ENCODE data around the gene BACE2. TPM values are rescaled to one million over a fixed set of nuclear protein-coding genes. Genes with fewer than 3 reads are reported as not detected.

BACE2 gene
- total and polyA plus RNA-seq, 7 donors: 5.3 to 16.0 (median 7.2) TPM

GRCh38 chr21:41319273-41319672, 151.3 kb downstream of the BACE2 start:
- no peaks in the 10 kb centered on the region for H3K4me1 ChIP-seq
- no peaks in the 10 kb centered on the region for H3K36me3 ChIP-seq (ENCODE audit: insufficient read depth in 1 of 2, low read depth in 1 of 2)
- no peak overlapping the region for H3K27ac ChIP-seq
- ATAC-seq: no peak
- no peak overlapping the region for H3K4me3 ChIP-seq
- H3K9me3 ChIP-seq: no peaks in the 10 kb centered on the region
- no peak for DNase-seq
- no peak for TF ChIP-seq CTCF (IDR thresholded peaks at IDR 0.05)
- WGBS, 3 donors: 74 to 79% (median 75%) methylated on average over 7 of the region's 7 CpGs
- peaks cover 0 to 44% (median 11%) of the 10 kb centered on the region in 3 donors for H3K27me3 ChIP-seq (ENCODE audit: insufficient read depth in 3 of 3, low read length in 2 of 3)
- intact Hi-C loops (cut with DNase I): no loop called here

GRCh38 chr21:41321211-41321907, 153.4 kb downstream of the BACE2 start:
- ATAC-seq: no peak
- no peak for TF ChIP-seq CTCF (IDR thresholded peaks at IDR 0.05)
- Histone ChIP-seq H3K4me3 (no peak overlapping the region), H3K27me3 (ENCODE audit: insufficient read depth in 3 of 3, low read length in 2 of 3) (peaks cover 0 to 31% (median 8%) of the 10 kb centered on the region in 3 donors), H3K36me3 (ENCODE audit: insufficient read depth in 1 of 2, low read depth in 1 of 2) (no peaks in the 10 kb centered on the region), H3K9me3 (no peaks in the 10 kb centered on the region), H3K4me1 (no peaks in the 10 kb centered on the region), H3K27ac (no peak overlapping the region)
- intact Hi-C loops (cut with DNase I): no loop called here
- 73 to 76% (median 74%) methylated on average over 20 of the region's 20 CpGs for WGBS, 3 donors
- no peak for DNase-seq

DNA sequence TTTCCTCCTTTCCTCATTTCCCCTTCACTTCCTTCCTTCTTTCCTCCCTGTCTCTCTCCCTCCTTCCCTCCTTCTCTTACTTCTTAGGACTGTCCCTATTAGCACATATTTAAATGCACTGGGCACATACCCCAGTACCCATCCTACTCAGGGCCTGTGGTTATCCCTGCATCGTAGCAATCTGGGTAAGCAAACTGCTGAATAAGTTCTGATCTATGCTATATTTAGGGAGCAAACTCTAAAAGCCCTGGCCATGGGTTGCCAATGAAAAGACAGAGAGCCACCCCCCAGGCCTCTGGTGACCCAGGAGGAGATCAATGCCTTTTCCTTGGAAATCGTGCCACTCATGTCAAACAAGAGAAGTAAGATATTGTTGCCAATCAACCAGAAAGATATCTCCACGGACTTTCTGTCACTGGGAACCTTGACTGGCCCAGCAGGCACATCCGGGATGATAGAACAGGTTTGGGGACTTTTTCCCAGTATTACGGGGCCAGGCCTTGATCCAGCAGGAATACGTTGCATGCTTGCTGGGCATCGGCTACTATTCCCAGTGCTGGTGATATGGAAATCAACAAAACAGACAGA, 154.0 kb downstream of the BACE2 start:
- no peak for TF ChIP-seq CTCF (IDR thresholded peaks at IDR 0.05)
- H3K36me3 ChIP-seq (ENCODE audit: insufficient read depth in 1 of 2, low read depth in 1 of 2): no peaks in the 10 kb centered on the region

GRCh38 chr21:41322496-41323382, 154.8 kb downstream of the BACE2 start:
- no peak for ATAC-seq
- DNase-seq: no peak
- intact Hi-C loops (cut with DNase I): no loop called here
- H3K36me3 ChIP-seq (ENCODE audit: insufficient read depth in 1 of 2, low read depth in 1 of 2): no peaks in the 10 kb centered on the region
- no peaks in the 10 kb centered on the region for H3K9me3 ChIP-seq
- TF ChIP-seq CTCF (IDR thresholded peaks at IDR 0.05): no peak
- 74 to 80% (median 77%) methylated on average over 23 of the region's 23 CpGs for WGBS, 3 donors
- no peak overlapping the region for H3K4me3 ChIP-seq
- H3K27ac ChIP-seq: no peak overlapping the region
- H3K27me3 ChIP-seq (ENCODE audit: insufficient read depth in 3 of 3, low read length in 2 of 3): peaks cover 0 to 18% (median 4%) of the 10 kb centered on the region in 3 donors
- H3K4me1 ChIP-seq: no peaks in the 10 kb centered on the region

More for the DNA sequence above, 154.0 kb downstream of the BACE2 start:
- no peaks in the 10 kb centered on the region for H3K9me3 ChIP-seq
- H3K4me3 ChIP-seq: no peak overlapping the region
- H3K27ac ChIP-seq: no peak overlapping the region
- DNase-seq: no peak
- ATAC-seq: no peak
- peaks cover 0 to 25% (median 8%) of the 10 kb centered on the region in 3 donors for H3K27me3 ChIP-seq (ENCODE audit: insufficient read depth in 3 of 3, low read length in 2 of 3)
- intact Hi-C loops (cut with DNase I): no loop called here
- H3K4me1 ChIP-seq: no peaks in the 10 kb centered on the region
- 85 to 86% (median 85%) methylated on average over 7 of the region's 7 CpGs for WGBS, 3 donors

All from psoas muscle (tissue), 8 donors.